ENCODE data around the gene CACNA1S.

Gene CACNA1S

GRCh38 chr1:201089596-201089995 lies 22.6 kb downstream of the CACNA1S start:
- Histone ChIP-seq H3K79me1 (ENCODE audit: low read depth, low read length) (no peaks in the 10 kb centered on the region), H3K4me1 (ENCODE audit: control insufficient read depth in 2 of 2, insufficient read depth in 1 of 2, low read depth in 1 of 2, low read length in 2 of 2) (peaks cover 13 to 16% of the 10 kb centered on the region in 2 donors), H3K23ac (ENCODE audit: low read depth, low read length, poor library complexity) (no peak overlapping the region), H3K4ac (ENCODE audit: low read length) (no peak overlapping the region), H2BK120ac (ENCODE audit: low read depth, low read length) (no peak overlapping the region), H2BK15ac (ENCODE audit: low read length) (peak overlapping the region; percentile 2), H2BK5ac (ENCODE audit: low read length) (no peak overlapping the region), H3K18ac (ENCODE audit: low read length) (peak overlapping the region; percentile 68), H3K4me3 (ENCODE audit: low read length in 2 of 2) (no peak overlapping the region), H4K91ac (ENCODE audit: low read depth, low read length, poor library complexity) (no peak overlapping the region), H3K36me3 (replicated peaks in 1 of 2; ENCODE audit: control insufficient read depth in 2 of 2, insufficient read depth in 2 of 2, low read length in 2 of 2) (no peaks in the 10 kb centered on the region), H3K27me3 (ENCODE audit: control insufficient read depth in 3 of 3, insufficient read depth in 3 of 3, low read depth in 1 of 3, low read length in 3 of 3) (no peaks in the 10 kb centered on the region), H3K9ac (ENCODE audit: low read depth, low read length, poor library complexity) (no peak overlapping the region), H2AFZ (ENCODE audit: low read length) (peak overlapping the region; percentile 74), H3K9me3 (replicated peaks in 1 of 2; ENCODE audit: control insufficient read depth in 2 of 2, insufficient read depth in 1 of 2, low read depth in 1 of 2, low read length in 2 of 2) (no peaks in the 10 kb centered on the region), H2BK12ac (ENCODE audit: low read length) (no peak overlapping the region), H3K27ac (replicated peaks; ENCODE audit: low read length) (peak overlapping the region; percentile 50), H4K8ac (ENCODE audit: low read depth, low read length) (no peak overlapping the region), H3K14ac (ENCODE audit: low read length) (no peak overlapping the region), H3K4me2 (ENCODE audit: insufficient read depth, low read length, poor library complexity, severe bottlenecking) (no peak overlapping the region), H2AK5ac (ENCODE audit: low read depth, low read length) (no peak overlapping the region)
- DNase-seq (ENCODE audit: low spot score): peak; percentile 23
- WGBS, 2 donors (ENCODE audit: extremely low coverage in 2 of 2, insufficient read length in 2 of 2, insufficient replicate concordance in 1 of 2): no CpG with 5 or more reads among the region's 5 CpGs

GRCh38 chr1:201088901-201089525 lies 23.2 kb downstream of the CACNA1S start:
- peak overlapping the region; percentile 50 for H3K27ac ChIP-seq (replicated peaks; ENCODE audit: low read length)
- no peak for DNase-seq (ENCODE audit: low spot score)
- no peak overlapping the region for H3K4ac ChIP-seq (ENCODE audit: low read length)
- H4K8ac ChIP-seq (ENCODE audit: low read depth, low read length): no peak overlapping the region
- no peaks in the 10 kb centered on the region for H3K36me3 ChIP-seq (replicated peaks in 1 of 2; ENCODE audit: control insufficient read depth in 2 of 2, insufficient read depth in 2 of 2, low read length in 2 of 2)
- no peak overlapping the region for H2BK120ac ChIP-seq (ENCODE audit: low read depth, low read length)
- no peak overlapping the region for H3K4me2 ChIP-seq (ENCODE audit: insufficient read depth, low read length, poor library complexity, severe bottlenecking)
- H3K4me3 ChIP-seq (ENCODE audit: low read length in 2 of 2): no peak overlapping the region
- peak overlapping the region; percentile 56 for H3K14ac ChIP-seq (ENCODE audit: low read length)
- H3K79me1 ChIP-seq (ENCODE audit: low read depth, low read length): no peaks in the 10 kb centered on the region
- peak overlapping the region; percentile 89 for H2BK12ac ChIP-seq (ENCODE audit: low read length)
- H4K91ac ChIP-seq (ENCODE audit: low read depth, low read length, poor library complexity): no peak overlapping the region
- peak overlapping the region; percentile 2 for H2BK15ac ChIP-seq (ENCODE audit: low read length)
- H2AFZ ChIP-seq (ENCODE audit: low read length): peak overlapping the region; percentile 74
- peak overlapping the region; percentile 93 for H3K18ac ChIP-seq (ENCODE audit: low read length)
- H3K27me3 ChIP-seq (ENCODE audit: control insufficient read depth in 3 of 3, insufficient read depth in 3 of 3, low read depth in 1 of 3, low read length in 3 of 3): no peaks in the 10 kb centered on the region
- H2BK5ac ChIP-seq (ENCODE audit: low read length): no peak overlapping the region
- peaks cover 16 to 22% of the 10 kb centered on the region in 2 donors for H3K4me1 ChIP-seq (ENCODE audit: control insufficient read depth in 2 of 2, insufficient read depth in 1 of 2, low read depth in 1 of 2, low read length in 2 of 2)
- peak overlapping the region; percentile 73 for H3K9ac ChIP-seq (ENCODE audit: low read depth, low read length, poor library complexity)
- no peaks in the 10 kb centered on the region for H3K9me3 ChIP-seq (replicated peaks in 1 of 2; ENCODE audit: control insufficient read depth in 2 of 2, insufficient read depth in 1 of 2, low read depth in 1 of 2, low read length in 2 of 2)
- WGBS, 2 donors (ENCODE audit: extremely low coverage in 2 of 2, insufficient read length in 2 of 2, insufficient replicate concordance in 1 of 2): no CpG with 5 or more reads among the region's 19 CpGs
- no peak overlapping the region for H3K23ac ChIP-seq (ENCODE audit: low read depth, low read length, poor library complexity)
- H2AK5ac ChIP-seq (ENCODE audit: low read depth, low read length): peak overlapping the region; percentile 91

DNA sequence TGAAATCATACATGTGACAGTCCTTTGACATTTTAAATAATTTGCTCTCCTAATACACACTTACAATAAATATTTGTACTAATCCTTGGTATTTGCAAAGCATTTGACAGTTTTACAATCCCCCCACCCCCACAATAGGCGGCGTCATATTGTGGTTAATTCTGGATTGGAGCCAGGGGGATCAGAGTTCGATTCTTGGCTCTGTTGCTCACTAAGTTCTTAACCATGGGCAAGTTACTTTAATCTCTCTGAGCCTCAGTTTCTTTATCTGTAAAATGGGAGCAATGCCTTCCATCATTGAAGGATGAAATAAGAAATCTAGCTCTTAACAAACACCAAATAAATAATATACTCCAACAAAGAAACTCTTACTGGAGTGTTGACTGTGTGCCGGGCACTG lies 23.8 kb downstream of the CACNA1S start:
- DNase-seq (ENCODE audit: low spot score): no peak
- WGBS, 2 donors (ENCODE audit: extremely low coverage in 2 of 2, insufficient read length in 2 of 2, insufficient replicate concordance in 1 of 2): no CpG with 5 or more reads among the region's 4 CpGs
- Histone ChIP-seq H4K91ac (ENCODE audit: low read depth, low read length, poor library complexity) (no peak overlapping the region), H2BK5ac (ENCODE audit: low read length) (no peak overlapping the region), H3K9ac (ENCODE audit: low read depth, low read length, poor library complexity) (no peak overlapping the region), H2BK120ac (ENCODE audit: low read depth, low read length) (no peak overlapping the region), H3K79me1 (ENCODE audit: low read depth, low read length) (no peaks in the 10 kb centered on the region), H2BK12ac (ENCODE audit: low read length) (no peak overlapping the region), H4K8ac (ENCODE audit: low read depth, low read length) (no peak overlapping the region), H3K36me3 (replicated peaks in 1 of 2; ENCODE audit: control insufficient read depth in 2 of 2, insufficient read depth in 2 of 2, low read length in 2 of 2) (no peaks in the 10 kb centered on the region), H2BK15ac (ENCODE audit: low read length) (no peak overlapping the region), H3K4ac (ENCODE audit: low read length) (no peak overlapping the region), H2AK5ac (ENCODE audit: low read depth, low read length) (no peak overlapping the region), H3K4me3 (ENCODE audit: low read length in 2 of 2) (no peak overlapping the region), H3K4me1 (ENCODE audit: control insufficient read depth in 2 of 2, insufficient read depth in 1 of 2, low read depth in 1 of 2, low read length in 2 of 2) (peaks cover 16 to 24% of the 10 kb centered on the region in 2 donors), H3K14ac (ENCODE audit: low read length) (no peak overlapping the region), H3K18ac (ENCODE audit: low read length) (no peak overlapping the region), H3K9me3 (replicated peaks in 1 of 2; ENCODE audit: control insufficient read depth in 2 of 2, insufficient read depth in 1 of 2, low read depth in 1 of 2, low read length in 2 of 2) (no peaks in the 10 kb centered on the region), H3K27me3 (ENCODE audit: control insufficient read depth in 3 of 3, insufficient read depth in 3 of 3, low read depth in 1 of 3, low read length in 3 of 3) (no peaks in the 10 kb centered on the region), H3K23ac (ENCODE audit: low read depth, low read length, poor library complexity) (no peak overlapping the region), H2AFZ (ENCODE audit: low read length) (no peak overlapping the region), H3K27ac (replicated peaks; ENCODE audit: low read length) (no peak overlapping the region), H3K4me2 (ENCODE audit: insufficient read depth, low read length, poor library complexity, severe bottlenecking) (no peak overlapping the region)

DNA sequence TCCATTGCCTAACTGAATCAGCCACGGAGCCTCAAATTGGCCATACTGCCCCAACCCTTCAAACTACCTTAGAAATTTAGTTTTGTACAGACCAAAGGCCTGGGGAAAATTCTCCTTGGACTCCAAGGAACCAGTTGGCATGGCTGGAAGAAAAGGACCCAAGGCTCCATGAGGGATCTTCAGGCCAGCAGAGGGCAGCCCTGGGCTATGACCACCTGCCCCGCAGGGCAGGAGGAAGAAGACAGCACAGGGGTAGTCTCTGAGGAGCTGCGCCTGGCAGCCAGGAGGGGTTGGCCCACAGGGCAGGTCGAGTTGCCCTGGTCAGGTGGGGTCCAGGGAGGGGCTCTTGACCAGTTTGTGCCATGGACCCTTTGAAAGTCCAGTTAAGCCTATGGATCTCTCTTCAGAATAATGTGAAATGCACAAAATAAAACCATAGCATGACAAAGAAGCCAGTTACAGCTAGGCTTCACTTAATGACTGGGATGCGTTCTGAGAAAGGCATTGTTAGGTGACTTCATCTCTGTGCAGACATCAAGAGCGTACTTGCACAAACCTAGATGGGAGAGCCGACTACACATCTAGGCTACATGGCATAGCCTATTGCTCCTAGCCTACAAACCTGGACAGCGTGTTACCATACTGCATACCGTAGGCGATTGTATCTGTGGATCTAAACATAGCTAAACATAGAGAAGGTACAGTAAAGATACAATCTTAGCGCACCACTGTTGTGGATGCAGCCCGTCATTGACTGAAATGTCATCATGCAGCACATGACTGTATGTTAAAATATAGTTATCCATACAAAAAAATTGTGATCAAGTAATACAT lies 26.1 kb downstream of the CACNA1S start:
- Histone ChIP-seq H2BK120ac (ENCODE audit: low read depth, low read length) (no peak overlapping the region), H2AFZ (ENCODE audit: low read length) (no peak overlapping the region), H2BK5ac (ENCODE audit: low read length) (no peak overlapping the region), H3K27me3 (ENCODE audit: control insufficient read depth in 3 of 3, insufficient read depth in 3 of 3, low read depth in 1 of 3, low read length in 3 of 3) (no peaks in the 10 kb centered on the region), H3K14ac (ENCODE audit: low read length) (no peak overlapping the region), H3K9me3 (replicated peaks in 1 of 2; ENCODE audit: control insufficient read depth in 2 of 2, insufficient read depth in 1 of 2, low read depth in 1 of 2, low read length in 2 of 2) (peaks cover 0 to 2% of the 10 kb centered on the region in 2 donors), H3K23ac (ENCODE audit: low read depth, low read length, poor library complexity) (no peak overlapping the region), H3K4ac (ENCODE audit: low read length) (no peak overlapping the region), H4K91ac (ENCODE audit: low read depth, low read length, poor library complexity) (no peak overlapping the region), H3K79me1 (ENCODE audit: low read depth, low read length) (no peaks in the 10 kb centered on the region), H3K4me3 (ENCODE audit: low read length in 2 of 2) (no peak overlapping the region), H3K27ac (replicated peaks; ENCODE audit: low read length) (no peak overlapping the region), H3K4me2 (ENCODE audit: insufficient read depth, low read length, poor library complexity, severe bottlenecking) (no peak overlapping the region), H2AK5ac (ENCODE audit: low read depth, low read length) (no peak overlapping the region), H3K9ac (ENCODE audit: low read depth, low read length, poor library complexity) (no peak overlapping the region), H2BK12ac (ENCODE audit: low read length) (no peak overlapping the region), H4K8ac (ENCODE audit: low read depth, low read length) (no peak overlapping the region), H3K36me3 (replicated peaks in 1 of 2; ENCODE audit: control insufficient read depth in 2 of 2, insufficient read depth in 2 of 2, low read length in 2 of 2) (no peaks in the 10 kb centered on the region), H3K4me1 (ENCODE audit: control insufficient read depth in 2 of 2, insufficient read depth in 1 of 2, low read depth in 1 of 2, low read length in 2 of 2) (peaks cover 16 to 24% of the 10 kb centered on the region in 2 donors), H2BK15ac (ENCODE audit: low read length) (no peak overlapping the region), H3K18ac (ENCODE audit: low read length) (no peak overlapping the region)
- DNase-seq (ENCODE audit: low spot score): peak; percentile 29
- no CpG with 5 or more reads among the region's 12 CpGs for WGBS, 2 donors (ENCODE audit: extremely low coverage in 2 of 2, insufficient read length in 2 of 2, insufficient replicate concordance in 1 of 2)

Data from neuronal stem cell (in vitro differentiated cells).